HL-60 (cell line): Measurements from ENCODE around the gene NRAP.

Experiments
- DNase-seq, 2 experiments: peaks; one replicate each; pipeline ENCODE4 v3.0.0-alpha.2; 2010 to 2020; ENCODE audit warnings: low read depth in 1 of 2, low spot score in 1 of 2
- H3K27ac ChIP-seq: fragments of 250-450 bp; sonication (Bioruptor Pico); replicated peaks from 2 replicates; pipeline ENCODE4 v1.5.1; 2020; ENCODE audit warnings: mild to moderate bottlenecking, moderate library complexity
- H3K27me3 ChIP-seq: fragments of 250-450 bp; sonication (Bioruptor Pico); 2 replicates; pipeline ENCODE4 v1.5.1; 2021; ENCODE audit warnings: mild to moderate bottlenecking, moderate library complexity; ENCODE audit not compliant: insufficient read depth, poor library complexity, severe bottlenecking
- H3K4me3 ChIP-seq: replicated peaks from 2 replicates; pipeline ENCODE4 v1.5.1; 2011; ENCODE audit warnings: mild to moderate bottlenecking, control low read depth, low read length; ENCODE audit not compliant: insufficient read depth
- CTCF ChIP-seq: IDR thresholded peaks from one replicate; pipeline ENCODE4 v1.5.1; 2011; ENCODE audit warnings: low read length, control low read depth, inconsistent platforms; ENCODE audit not compliant: insufficient read depth
- GABPA ChIP-seq: IDR thresholded peaks from 2 replicates; pipeline ENCODE4 v1.6.1; 2012; ENCODE audit warnings: low read depth
- POLR2AphosphoS5 ChIP-seq: IDR thresholded peaks from 2 replicates; pipeline ENCODE4 v1.6.1; 2012; ENCODE audit warnings: low read depth
- REST ChIP-seq: IDR thresholded peaks from 2 replicates; pipeline ENCODE4 v1.6.1; 2012; ENCODE audit warnings: low read depth; ENCODE audit not compliant: insufficient replicate concordance
- SPI1 ChIP-seq: IDR thresholded peaks from 2 replicates; pipeline ENCODE4 v1.6.1; 2012; ENCODE audit warnings: low read depth, mild to moderate bottlenecking, borderline replicate concordance

The NRAP gene

GRCh38 chr10:113679463-113680189 lies 15.8 kb upstream of the NRAP start, which contains the start of gene CASP7:
Gene CASP7 (plus strand): TSS chr10:113679912. CDS start chr10:113697494, 17,582 bp downstream.
- peak; percentile 56 to 68 for DNase-seq
- peak within 1 kb of the TSS; percentile 67 for H3K27ac ChIP-seq
- TF ChIP-seq CTCF = no peak
- TF ChIP-seq POLR2AphosphoS5 = peak; percentile 31; the same call in 1 of the 2 replicates

GRCh38 chr10:113666682-113667252 lies 2.9 kb upstream of the NRAP start:
- H3K27me3 ChIP-seq = peaks cover 5% of the 10 kb centered on the region
- TF ChIP-seq POLR2AphosphoS5 (no peak), SPI1 (no peak), GABPA (no peak), REST (no peak), CTCF (no peak)
- H3K4me3 ChIP-seq = no peak overlapping the region
- no peak for DNase-seq
- no peak overlapping the region for H3K27ac ChIP-seq

More at GRCh38 chr10:113679463-113680189, 15.8 kb upstream of the NRAP start, which contains the start of gene CASP7:
- H3K4me3 ChIP-seq = peak within 1 kb of the TSS; percentile 89
- no peaks in the 10 kb centered on the region for H3K27me3 ChIP-seq

- Histone ChIP-seq H3K27ac (no peak overlapping the region), H3K4me3 (no peak overlapping the region), H3K27me3 (peaks cover 5% of the 10 kb centered on the region)
- TF ChIP-seq SPI1 (no peak), GABPA (no peak), CTCF (no peak), REST (no peak), POLR2AphosphoS5 (no peak)
- no peak for DNase-seq
Observed at GRCh38 chr10:113665806-113666354, 2.0 kb upstream of the NRAP start.
